Vagina (tissue), 2 donors: ENCODE results near the gene SLC35E3.
A peak's percentile ranks its signal among the peaks of the same experiment; 100 is the strongest.

Experiments
- POLR2A ChIP-seq, 2 donors: fragments of 450-650 bp; IDR thresholded peaks; one replicate each; pipeline ENCODE4 v1.6.1; 2017; ENCODE audit warnings: antibody characterized with exemption in 2 of 2, mild to moderate bottlenecking in 2 of 2, moderate library complexity in 2 of 2
- TF ChIP-seq, protein P1 (sequence below), 3 experiments: fragments of 450-650 bp in 2 of 3; fragments of 200-600 bp in 1 of 3; sonication (generic) in 1 of 3; IDR thresholded peaks; one replicate each; pipeline ENCODE4 v1.5.1; 2017 to 2019; ENCODE audit warnings: antibody characterized with exemption in 3 of 3, mild to moderate bottlenecking in 2 of 3, moderate library complexity in 2 of 3

DNA sequence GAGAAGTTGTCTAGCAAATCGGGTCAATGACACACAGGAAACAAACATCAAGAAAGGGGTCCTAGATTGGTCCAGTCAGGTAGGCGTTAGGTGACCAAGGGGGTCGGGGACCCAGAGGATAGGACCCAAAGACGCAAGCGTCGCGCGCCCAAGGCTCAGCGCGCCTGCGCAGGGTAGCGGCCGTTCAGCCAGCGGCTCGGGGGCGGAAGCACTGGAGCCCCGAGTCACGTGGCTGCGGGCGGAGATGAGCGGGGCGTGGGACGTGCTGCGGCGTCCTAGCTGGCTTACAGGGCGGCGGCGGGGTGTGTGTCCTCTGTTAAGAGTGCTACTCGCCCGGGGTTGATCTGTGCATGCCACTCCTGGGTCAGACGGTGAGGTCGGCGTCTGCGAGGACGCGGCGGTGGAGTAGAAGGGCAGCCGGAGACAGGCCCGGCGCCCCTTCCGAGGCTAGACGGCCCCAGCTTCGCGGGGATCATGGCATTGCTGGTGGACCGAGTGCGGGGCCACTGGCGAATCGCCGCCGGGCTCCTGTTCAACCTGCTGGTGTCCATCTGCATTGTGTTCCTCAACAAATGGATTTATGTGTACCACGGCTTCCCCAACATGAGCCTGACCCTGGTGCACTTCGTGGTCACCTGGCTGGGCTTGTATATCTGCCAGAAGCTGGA is at the start of gene SLC35E3:
- peak in 1 of 2 donors; percentile 47 for TF ChIP-seq POLR2A (IDR thresholded peaks at IDR 0.05)
- TF ChIP-seq, protein P1, sequence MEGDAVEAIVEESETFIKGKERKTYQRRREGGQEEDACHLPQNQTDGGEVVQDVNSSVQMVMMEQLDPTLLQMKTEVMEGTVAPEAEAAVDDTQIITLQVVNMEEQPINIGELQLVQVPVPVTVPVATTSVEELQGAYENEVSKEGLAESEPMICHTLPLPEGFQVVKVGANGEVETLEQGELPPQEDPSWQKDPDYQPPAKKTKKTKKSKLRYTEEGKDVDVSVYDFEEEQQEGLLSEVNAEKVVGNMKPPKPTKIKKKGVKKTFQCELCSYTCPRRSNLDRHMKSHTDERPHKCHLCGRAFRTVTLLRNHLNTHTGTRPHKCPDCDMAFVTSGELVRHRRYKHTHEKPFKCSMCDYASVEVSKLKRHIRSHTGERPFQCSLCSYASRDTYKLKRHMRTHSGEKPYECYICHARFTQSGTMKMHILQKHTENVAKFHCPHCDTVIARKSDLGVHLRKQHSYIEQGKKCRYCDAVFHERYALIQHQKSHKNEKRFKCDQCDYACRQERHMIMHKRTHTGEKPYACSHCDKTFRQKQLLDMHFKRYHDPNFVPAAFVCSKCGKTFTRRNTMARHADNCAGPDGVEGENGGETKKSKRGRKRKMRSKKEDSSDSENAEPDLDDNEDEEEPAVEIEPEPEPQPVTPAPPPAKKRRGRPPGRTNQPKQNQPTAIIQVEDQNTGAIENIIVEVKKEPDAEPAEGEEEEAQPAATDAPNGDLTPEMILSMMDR (IDR thresholded peaks at IDR 0.05), result no peak
